Stromal cell of bone marrow (primary cell): ENCODE results near the gene POLQ.
A peak's percentile ranks its signal among the peaks of the same experiment; 100 is the strongest.
"Not testable (repeated sequence)": the region's sequence is repeated elsewhere in the genome, so short reads cannot be mapped to it uniquely, and the experiment has no call there.

Experiments
- DNase-seq: peaks from one replicate; pipeline ENCODE4 v3.0.0-alpha.2; 2012; ENCODE audit warnings: low read depth

The POLQ gene

GRCh38 chr3:121545574-121546455, at the start of gene POLQ:
TSS of gene POLQ (minus strand) at chr3:121545988. CDS start at chr3:121545877, 111 bp downstream.
- peak; percentile 94 for DNase-seq

GRCh38 chr3:121594850-121595249, 49.1 kb upstream of the POLQ start:
- no peak for DNase-seq

GRCh38 chr3:121593806-121594205, 48.0 kb upstream of the POLQ start:
- DNase-seq = not testable (repeated sequence)

- DNase-seq = no peak
Observed at GRCh38 chr3:121592856-121593702, 47.3 kb upstream of the POLQ start, which contains the start of gene FBXO40. TSS of gene FBXO40 (plus strand) at chr3:121593379. CDS start at chr3:121620576, 27,197 bp downstream.

- no peak for DNase-seq
Observed at GRCh38 chr3:121584418-121584817, 38.6 kb upstream of the POLQ start.

GRCh38 chr3:121581691-121582090, 35.9 kb upstream of the POLQ start:
- DNase-seq = no peak

GRCh38 chr3:121574449-121574848, 28.7 kb upstream of the POLQ start:
- DNase-seq = no peak

- DNase-seq = no peak
Observed at GRCh38 chr3:121567649-121568048, 21.9 kb upstream of the POLQ start, which contains the start of gene ARGFX. TSS of gene ARGFX (plus strand) at chr3:121567949. CDS start at chr3:121570714, 2,765 bp downstream.

GRCh38 chr3:121566773-121567172, 21.0 kb upstream of the POLQ start:
- DNase-seq = no peak

GRCh38 chr3:121562148-121562547, 16.4 kb upstream of the POLQ start:
- DNase-seq = no peak

GRCh38 chr3:121557426-121557934, 11.7 kb upstream of the POLQ start:
- no peak for DNase-seq

- no peak for DNase-seq
Observed at GRCh38 chr3:121552797-121553196, 7.0 kb upstream of the POLQ start.

- DNase-seq = no peak
Observed at GRCh38 chr3:121552379-121552778, 6.6 kb upstream of the POLQ start.

GRCh38 chr3:121545049-121545573, 677 bp downstream of the POLQ start:
- DNase-seq = no peak

- no peak for DNase-seq
Observed at GRCh38 chr3:121542924-121543323, 2.9 kb downstream of the POLQ start.

GRCh38 chr3:121531269-121531668, 14.5 kb downstream of the POLQ start:
- DNase-seq = no peak

- DNase-seq = no peak
Observed at GRCh38 chr3:121529308-121529707, 16.5 kb downstream of the POLQ start.

- DNase-seq = no peak
Observed at GRCh38 chr3:121520510-121520909, 25.3 kb downstream of the POLQ start.

- peak; percentile 4 for DNase-seq
Observed at GRCh38 chr3:121517953-121518655, 27.7 kb downstream of the POLQ start.

- no peak for DNase-seq
Observed at GRCh38 chr3:121515862-121516261, 29.9 kb downstream of the POLQ start.

GRCh38 chr3:121515313-121515712, 30.5 kb downstream of the POLQ start:
- no peak for DNase-seq

GRCh38 chr3:121514496-121514895, 31.3 kb downstream of the POLQ start:
- no peak for DNase-seq
